HepG2 (cell line): ENCODE measurements around the gene ERP44. TPM values are rescaled to one million over a fixed set of nuclear protein-coding genes. Genes with fewer than 3 reads are reported as not detected.

ENCODE experiments used
- PBX2 ChIP-seq: IDR thresholded peaks from 2 replicates; pipeline ENCODE4 v1.6.1; 2016; ENCODE audit warnings: control low read depth
- PITX1 ChIP-seq: sonication (generic); formaldehyde crosslinking; IDR thresholded peaks from 2 replicates; pipeline ENCODE4 v1.5.1; 2020; ENCODE audit warnings: mild to moderate bottlenecking, missing genetic modification reagents
- RBM22 ChIP-seq: fragments of 200-400 bp; formaldehyde crosslinking; optimal IDR thresholded peaks from 2 replicates; pipeline ENCODE3; 2017; ENCODE audit warnings: mild to moderate bottlenecking, low read length, moderate library complexity
- REL ChIP-seq: sonication (generic); formaldehyde crosslinking; conservative IDR thresholded peaks from 2 replicates; pipeline ENCODE4 v1.8.0; 2022; ENCODE audit warnings: mild to moderate bottlenecking, missing genetic modification reagents, moderate library complexity
- SMAD3 ChIP-seq: sonication (generic); formaldehyde crosslinking; IDR thresholded peaks from 2 replicates; pipeline ENCODE4 v1.4.0; 2020; ENCODE audit warnings: missing genetic modification reagents
- SNAPC5 ChIP-seq: sonication (generic); formaldehyde crosslinking; IDR thresholded peaks from 2 replicates; pipeline ENCODE4 v1.8.1; 2023; ENCODE audit warnings: mild to moderate bottlenecking, missing genetic modification reagents, borderline replicate concordance
- THAP8 ChIP-seq: sonication (generic); formaldehyde crosslinking; IDR thresholded peaks from 2 replicates; pipeline ENCODE4 v1.5.1; 2020; ENCODE audit warnings: missing genetic modification reagents, mild to moderate bottlenecking, borderline replicate concordance
- TOPORS ChIP-seq: sonication (generic); formaldehyde crosslinking; IDR thresholded peaks from 2 replicates; pipeline ENCODE4 v1.8.0; 2023; ENCODE audit warnings: mild to moderate bottlenecking, missing genetic modification reagents
- U2AF1 ChIP-seq: fragments of 200-400 bp; formaldehyde crosslinking; optimal IDR thresholded peaks from 2 replicates; pipeline ENCODE3; 2017; ENCODE audit warnings: mild to moderate bottlenecking, low read depth, low read length
- ZBTB40 ChIP-seq, 2 experiments: fragments of 450-650 bp in 1 of 2; sonication (generic) in 1 of 2; formaldehyde crosslinking in 1 of 2; IDR thresholded peaks; 2 replicates each; pipeline versions ENCODE4 v1.6.1 to v1.8.0; 2016 to 2022; ENCODE audit warnings: antibody characterized with exemption in 1 of 2, mild to moderate bottlenecking in 1 of 2, missing genetic modification reagents in 1 of 2
- ZMYM4 ChIP-seq: sonication (generic); formaldehyde crosslinking; IDR thresholded peaks from 2 replicates; pipeline ENCODE4 v1.8.1; 2023; ENCODE audit warnings: mild to moderate bottlenecking, missing genetic modification reagents
- ZNF124 ChIP-seq: sonication (generic); formaldehyde crosslinking; IDR thresholded peaks from 2 replicates; pipeline ENCODE4 v1.4.0; 2020; ENCODE audit warnings: missing genetic modification reagents
- ZNF543 ChIP-seq: sonication (generic); formaldehyde crosslinking; IDR thresholded peaks from 2 replicates; pipeline ENCODE4 v1.4.0; 2020; ENCODE audit warnings: mild to moderate bottlenecking, missing genetic modification reagents
- ZNF839 ChIP-seq: sonication (generic); formaldehyde crosslinking; IDR thresholded peaks from 2 replicates; pipeline ENCODE4 v1.4.0; 2020; ENCODE audit warnings: missing genetic modification reagents, mild to moderate bottlenecking, borderline replicate concordance
- ZSCAN5A ChIP-seq: sonication (generic); formaldehyde crosslinking; IDR thresholded peaks from 2 replicates; pipeline ENCODE4 v1.8.0; 2022; ENCODE audit warnings: mild to moderate bottlenecking, missing genetic modification reagents, borderline replicate concordance
- polyA plus RNA-seq, 8 experiments: library from polyadenylated mRNA; depleted of rRNA in 3 of 8; stranded (reverse) in 7 of 8; unstranded in 1 of 8; fragments of >200 nt; fragmentation: Illumina TruSeq in 4 of 8; extraction: Trizol in 4 of 8; gene quantifications; 2 replicates each; pipeline versions ENCODE4 v1.2.1 to v1.2.3, GENCODE V29; 2011 to 2016; ENCODE audit warnings: low read depth in 4 of 8, missing spikeins in 1 of 8, mixed read lengths in 1 of 8; ENCODE audit not compliant: insufficient read depth in 1 of 8
- total RNA-seq, 5 experiments: library from RNA; depleted of rRNA; stranded (reverse); fragments of >200 nt; fragmentation: Illumina TruSeq; extraction: Trizol; gene quantifications; 2 replicates each; pipeline ENCODE4 v1.2.3, GENCODE V29; 2016; ENCODE audit warnings: low read depth in 1 of 5

The ERP44 gene
- total and polyA plus RNA-seq, 2 of the 13 experiments (the other 11 are each of a cell fraction or from before 2014, with no cell fraction given): 8.9 to 13.8 TPM

GRCh38 chr9:100098887-100099721, at the start of gene ERP44, which contains the start of gene INVS (continued):
- TF ChIP-seq ZBTB40 (IDR thresholded peaks at IDR 0.05) (0 out of 2 replicates have a peak, but pooled peaks have one; percentile 24), ZBTB40 (CRISPR knock-in tag; IDR thresholded peaks at IDR 0.05) (peak; percentile 81; the same call in 1 of the 2 replicates), ZMYM4 (no peak; the same call in 1 of the 2 replicates), SMAD3 (CRISPR knock-in tag) (peak; percentile 74; the same call in 1 of the 2 replicates), PBX2 (no peak), SNAPC5 (CRISPR knock-in tag) (no peak), THAP8 (CRISPR knock-in tag) (no peak; the same call in 1 of the 2 replicates), ZSCAN5A (no peak), PITX1 (CRISPR knock-in tag) (no peak; the same call in 1 of the 2 replicates), ZNF543 (CRISPR knock-in tag) (peak; percentile 66; the same call in 1 of the 2 replicates), RBM22 (no peak), ZNF124 (CRISPR knock-in tag) (no peak), U2AF1 (no peak), ZNF839 (CRISPR knock-in tag) (no peak), TOPORS (no peak), REL (CRISPR knock-in tag) (no peak)
